GM19324 (cell line): ENCODE results near the gene RASGRP2.

Experiments used
- ATAC-seq: cut with Tn5 transposase; IDR thresholded peaks from one replicate; pipeline ENCODE4 v1.9.1; 2021; ENCODE audit warnings: mild to moderate bottlenecking, moderate library complexity; ENCODE audit not compliant: unreplicated experiment, low FRiP score

Gene RASGRP2

DNA sequence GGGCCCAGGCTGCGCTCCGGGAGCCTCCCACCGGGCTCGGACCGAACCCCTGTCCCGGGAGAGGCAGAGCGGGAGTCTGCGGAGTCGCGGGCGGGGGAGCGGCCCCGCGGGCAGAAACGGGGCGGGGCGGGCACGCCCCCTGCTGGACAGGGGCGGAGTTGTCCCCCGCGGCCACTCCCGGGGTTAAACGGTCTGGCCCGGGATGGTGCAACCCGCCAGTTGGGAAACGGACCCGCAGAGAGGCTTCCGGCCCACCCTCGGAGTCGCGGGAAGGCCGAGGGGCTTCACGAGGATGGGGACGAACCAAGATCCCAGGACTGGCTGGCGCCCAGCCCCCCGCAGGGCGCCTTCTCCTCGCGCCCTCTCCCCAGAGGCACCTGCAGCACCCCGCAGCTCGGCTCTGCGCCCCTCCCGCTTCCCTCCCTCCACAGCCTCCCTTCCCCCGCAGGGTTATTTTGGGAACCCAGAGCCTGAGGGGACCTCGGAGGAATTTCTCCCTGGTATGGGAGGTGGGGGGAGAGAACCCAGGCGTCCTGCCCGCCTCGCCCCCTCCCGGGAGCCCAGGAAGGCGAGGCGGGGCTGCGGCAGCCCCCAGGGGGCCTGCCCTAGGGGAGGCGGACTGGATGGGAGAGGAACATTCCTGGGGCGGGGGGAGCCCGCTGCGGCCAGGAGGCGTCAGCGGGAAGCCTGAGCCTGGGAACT is 902 bp downstream of the RASGRP2 start:
- no peak for ATAC-seq

GRCh38 chr11:64742087-64742888 is 1.7 kb downstream of the RASGRP2 start:
- ATAC-seq, result no peak

GRCh38 chr11:64741375-64742086 is 2.4 kb downstream of the RASGRP2 start:
- ATAC-seq, result no peak

DNA sequence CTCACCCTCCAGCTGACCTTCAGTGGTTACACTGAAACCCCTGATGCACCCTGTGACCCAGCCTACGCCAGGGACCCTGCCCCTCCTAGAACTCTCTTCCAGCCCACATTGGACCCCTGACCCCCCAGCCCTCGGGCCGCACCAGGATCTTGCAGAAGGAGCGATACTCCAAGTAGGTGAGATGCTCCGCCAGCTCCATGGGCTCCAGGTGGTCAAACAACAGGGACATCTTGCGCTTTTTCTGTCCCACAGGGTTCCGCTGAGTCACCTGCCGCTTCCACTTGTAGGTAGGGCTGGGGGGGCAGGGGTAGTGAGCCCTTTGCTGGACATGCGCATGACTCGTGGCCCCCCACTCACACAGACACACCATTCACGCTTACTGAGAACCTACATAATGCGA is 4.1 kb downstream of the RASGRP2 start:
- ATAC-seq, result no peak

DNA sequence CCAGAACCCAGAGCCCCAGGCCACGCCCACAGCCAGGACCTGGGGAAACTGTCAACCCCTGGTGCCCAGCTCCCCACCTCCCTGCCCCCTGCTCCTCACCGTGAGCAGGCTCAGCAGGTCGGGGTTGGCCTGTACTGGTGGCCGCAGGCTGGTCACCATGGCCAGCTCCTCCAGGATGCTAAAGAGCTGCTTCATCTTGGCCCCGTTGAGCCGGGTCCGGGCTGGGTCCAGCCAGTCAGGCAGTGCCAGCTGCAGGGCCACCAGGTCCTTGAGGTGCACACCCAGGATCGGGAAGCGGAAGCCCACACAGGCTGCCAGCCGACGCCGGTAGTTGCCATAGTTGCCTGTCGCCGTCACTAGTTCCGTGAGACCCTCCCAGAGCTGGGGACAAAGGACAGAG is 7.3 kb downstream of the RASGRP2 start:
- no peak for ATAC-seq

DNA sequence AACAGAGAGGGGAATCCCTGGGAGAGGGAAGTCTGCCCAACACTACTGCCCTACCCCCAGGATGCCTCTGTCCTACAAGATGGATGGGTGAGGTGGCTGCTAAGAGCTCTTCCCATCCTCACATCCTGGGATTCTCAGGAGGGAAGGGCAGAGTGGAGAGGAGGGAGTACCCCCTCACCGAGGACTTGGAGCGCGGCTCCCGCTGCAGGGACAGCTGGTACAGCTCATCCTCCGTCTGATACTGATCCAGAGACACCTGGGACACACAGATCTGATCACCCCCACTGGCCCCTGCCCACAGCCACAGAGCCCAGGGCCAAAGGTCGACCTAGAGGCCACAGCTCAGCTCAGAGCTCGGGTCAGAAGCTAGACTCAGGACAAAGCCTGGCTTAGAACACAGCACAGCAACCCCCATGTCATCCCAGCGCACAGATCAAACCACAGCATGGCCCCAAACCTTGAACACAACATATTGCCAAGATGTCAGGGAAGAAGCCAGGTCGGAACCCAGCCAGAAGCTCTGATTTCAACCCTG is 8.2 kb downstream of the RASGRP2 start:
- no peak for ATAC-seq

DNA sequence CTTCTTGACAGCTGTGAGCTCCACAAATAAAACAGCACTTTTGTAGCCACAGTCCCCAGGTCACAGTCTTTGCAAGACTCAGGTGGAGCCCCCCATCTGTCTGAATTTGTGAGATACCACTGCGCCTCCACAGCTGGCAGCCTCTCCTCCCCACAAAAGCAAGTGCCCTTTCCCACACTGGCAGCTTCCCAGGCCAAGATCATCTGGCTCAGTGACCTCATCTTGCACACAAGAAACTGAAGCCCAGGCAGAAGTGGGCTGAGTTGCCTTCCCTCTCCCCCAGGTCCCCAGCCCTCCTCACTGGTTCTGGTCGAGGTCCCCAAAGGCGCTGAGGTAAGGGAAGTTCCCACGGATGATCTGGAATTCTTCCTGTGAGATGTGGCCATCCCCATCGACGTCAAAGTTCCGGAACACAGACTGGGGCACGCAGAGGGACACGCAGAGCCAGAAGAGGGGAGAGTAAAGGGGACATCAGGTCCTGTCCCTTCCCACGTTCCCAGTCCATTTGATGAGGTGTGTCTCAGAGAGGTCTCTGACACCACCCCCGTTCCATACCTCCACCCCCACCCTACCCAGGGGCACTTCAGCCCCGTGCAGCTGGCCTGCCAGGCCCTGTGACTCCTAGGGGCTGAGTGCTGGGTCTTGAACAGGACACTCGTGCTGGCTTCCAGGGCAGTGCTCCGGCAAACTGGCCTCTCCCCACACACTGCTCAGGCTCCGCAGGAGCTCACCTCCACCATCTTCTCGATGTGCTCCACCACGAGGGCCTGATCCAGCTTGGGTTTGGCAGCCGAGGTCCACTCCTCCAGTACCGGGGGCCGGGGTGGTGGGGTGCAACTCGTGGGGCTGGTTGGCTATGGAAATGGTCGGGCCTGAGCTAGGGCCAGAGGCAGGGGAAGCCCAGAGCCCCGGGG is 8.9 kb downstream of the RASGRP2 start:
- ATAC-seq, result no peak

DNA sequence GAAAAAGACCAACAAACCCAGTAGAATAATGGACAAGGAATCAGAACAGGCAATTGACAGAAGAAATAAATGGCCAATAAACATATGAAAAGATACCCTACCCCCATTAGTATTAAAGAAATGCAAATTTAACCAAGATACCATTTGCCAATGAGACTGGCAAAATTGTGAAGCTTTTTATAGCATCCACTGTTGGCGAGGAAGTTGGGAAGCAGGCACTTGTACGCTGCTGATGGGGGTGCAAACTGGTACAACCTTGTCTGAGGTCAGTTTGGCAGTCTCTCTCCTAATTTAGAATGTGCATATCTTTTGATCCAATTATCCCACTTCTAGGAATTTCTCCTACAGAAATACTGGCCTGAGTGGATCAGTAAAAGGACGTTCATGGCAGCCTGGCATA is 12.3 kb downstream of the RASGRP2 start:
- ATAC-seq, result no peak

DNA sequence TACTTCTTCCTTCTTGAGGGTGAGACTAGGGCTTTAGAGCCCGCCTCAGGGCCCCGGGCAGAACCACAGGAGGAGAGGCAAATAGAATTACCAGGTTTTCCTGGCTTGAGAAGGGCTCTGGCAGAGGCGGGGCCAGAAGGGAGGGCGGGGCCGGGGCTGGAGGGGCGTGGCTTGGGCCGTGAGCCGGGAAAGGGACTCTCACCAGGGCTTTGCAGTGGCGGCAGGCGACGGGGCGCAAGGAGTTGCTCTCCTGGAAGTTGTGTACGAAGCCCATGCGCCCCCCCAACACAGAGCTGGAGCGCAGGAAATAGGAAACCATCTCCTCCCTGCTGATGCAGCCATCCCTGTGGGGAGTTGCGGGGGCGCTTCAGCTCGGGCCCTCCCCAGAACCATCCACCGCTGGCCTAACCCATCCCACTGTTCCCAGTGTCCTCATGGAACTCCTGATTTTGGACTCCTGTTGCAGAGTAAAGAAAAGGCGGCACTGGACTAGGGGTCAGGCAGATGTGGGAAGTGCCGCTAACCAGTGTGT is 14.0 kb downstream of the RASGRP2 start:
- ATAC-seq, result no peak

GRCh38 chr11:64728757-64729365 is 15.1 kb downstream of the RASGRP2 start:
- no peak for ATAC-seq

DNA sequence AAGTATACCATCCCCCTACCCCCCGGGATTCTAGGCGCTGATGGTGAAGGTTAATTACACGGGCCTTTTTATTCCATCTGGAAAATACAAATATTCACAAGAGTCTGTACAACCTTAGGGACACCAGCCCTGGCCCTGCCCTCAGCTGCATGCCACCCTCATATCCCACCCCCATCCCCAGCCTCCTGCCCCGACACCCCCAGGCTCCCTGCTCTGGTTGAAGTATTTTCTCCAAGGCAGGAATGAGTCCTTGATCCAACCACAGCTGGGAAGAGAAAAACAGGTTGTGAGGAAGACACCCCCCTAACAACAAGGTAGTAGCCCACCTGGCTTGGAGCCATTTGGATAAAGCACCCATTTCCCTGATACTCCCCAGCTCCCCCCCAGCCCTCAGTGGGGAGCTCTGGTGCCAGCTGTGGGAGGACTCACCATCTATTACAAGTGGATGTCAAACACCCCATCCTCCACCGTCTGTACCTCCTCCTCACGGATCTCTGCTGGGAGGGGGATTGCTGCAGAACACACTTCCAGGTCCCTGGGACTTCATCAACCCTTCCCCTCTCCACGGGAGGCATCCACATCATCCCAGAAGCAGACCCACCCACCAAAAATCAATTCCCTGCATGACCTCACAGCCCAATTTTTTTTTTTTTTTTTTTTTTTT is 16.9 kb downstream of the RASGRP2 start:
- ATAC-seq, result no peak

GRCh38 chr11:64726211-64726641 is 17.7 kb downstream of the RASGRP2 start:
- ATAC-seq, result no peak

- ATAC-seq, result no peak
Observed at GRCh38 chr11:64724863-64725532, 18.9 kb downstream of the RASGRP2 start.

DNA sequence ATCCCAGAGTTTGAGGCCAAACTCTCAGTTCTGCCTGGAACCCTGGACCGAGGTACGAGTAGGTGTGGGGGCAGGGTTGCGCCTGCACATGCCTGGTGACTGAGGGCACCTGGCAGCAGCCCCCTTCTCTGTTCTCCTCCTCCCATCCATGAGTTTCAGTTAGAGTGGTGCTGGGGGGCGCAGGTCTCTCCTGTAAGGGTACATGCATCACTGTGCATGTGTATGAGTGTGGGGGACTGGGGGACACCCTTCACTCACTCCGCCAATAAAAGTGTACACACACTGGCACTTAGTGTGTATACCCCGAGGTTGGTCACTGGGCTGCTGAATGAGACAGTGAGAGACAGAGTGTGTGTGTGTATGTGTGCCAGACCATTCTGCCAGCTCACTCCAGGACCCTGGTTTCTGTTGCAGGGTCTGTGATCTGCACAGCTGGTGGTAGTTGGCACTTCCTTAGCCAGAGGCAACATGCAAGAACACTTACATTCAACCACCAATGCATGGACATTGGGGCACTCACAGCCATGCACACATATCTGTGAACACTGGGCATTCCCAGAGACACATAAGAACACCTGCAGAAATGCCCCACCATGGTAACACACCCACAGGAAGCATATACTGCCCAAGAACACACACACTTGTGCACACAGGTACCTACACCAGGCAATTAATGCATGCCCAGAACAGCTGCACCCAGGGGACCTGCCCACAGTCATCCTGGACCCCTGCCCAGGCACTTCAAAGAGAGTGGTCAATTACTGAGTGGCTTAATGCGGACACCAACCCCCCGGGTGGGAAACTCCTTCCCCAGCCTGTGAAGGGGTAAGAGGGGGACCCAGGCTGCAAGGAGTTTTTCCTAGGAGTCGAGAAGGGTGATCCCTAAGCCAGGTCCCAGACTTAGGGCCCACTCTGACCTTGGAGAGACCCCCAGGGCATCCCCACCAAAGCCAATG is 19.8 kb downstream of the RASGRP2 start:
- no peak for ATAC-seq

GRCh38 chr11:64723117-64723906 is 20.6 kb downstream of the RASGRP2 start, which contains the start of gene NRXN2:
TSS of gene NRXN2 (minus strand) at chr11:64723197. CDS start at chr11:64713699, 9,498 bp downstream.
- peak; percentile 66 for ATAC-seq
